ENCODE measurements around the gene CTNND2. TPM values are rescaled to one million over a fixed set of nuclear protein-coding genes. Genes with fewer than 3 reads are reported as not detected.

CTNND2 gene
- total RNA-seq, 1 experiment from 2014 or later = 7.0 TPM

- WGBS (ENCODE audit: extremely low coverage, insufficient read length, low lambda C conversion rate) = no CpG with 5 or more reads among the region's 2 CpGs
- H4K20me1 ChIP-seq (ENCODE audit: control insufficient read depth, insufficient read depth, insufficient read length) = no peaks in the 10 kb centered on the region
- no peak for TF ChIP-seq CTCF (conservative IDR thresholded peaks at IDR 0.05)
Observed at GRCh38 chr5:11056560-11056959, 847.7 kb downstream of the CTNND2 start.

More at GRCh38 chr5:11056560-11056959, 847.7 kb downstream of the CTNND2 start:
- Mint-ChIP-seq H3K27ac (no peak overlapping the region), H3K9me3 (peaks cover 18 to 26% of the 10 kb centered on the region in 2 experiments), H3K4me3 (no peak overlapping the region), H3K36me3 (ENCODE audit: insufficient read depth in 1 of 3, low read depth in 3 of 3) (peaks cover 11 to 24% (median 11%) of the 10 kb centered on the region in 3 experiments), H3K4me1 (0 out of 4 replicates have a peak, but pooled peaks cover 0 to 2% of the 10 kb centered on the region in 2 experiments), H3K27me3 (ENCODE audit: low read depth) (peaks cover 4% of the 10 kb centered on the region)
- H2AFZ ChIP-seq (ENCODE audit: low read length) = no peak overlapping the region
- DNase-seq = no peak
- no peak overlapping the region for H4K8ac ChIP-seq (replicated peaks; ENCODE audit: insufficient read length, low read depth, low read length)
- no peak overlapping the region for H2BK120ac ChIP-seq (ENCODE audit: low read depth, low read length, poor library complexity, severe bottlenecking)
- H2BK15ac ChIP-seq (ENCODE audit: low read depth, low read length) = no peak overlapping the region
- no peak overlapping the region for H3T11ph ChIP-seq (ENCODE audit: low read length)
- no peak overlapping the region for H3K18ac ChIP-seq (ENCODE audit: insufficient read length, low read depth, low read length)
- no peak overlapping the region for H3K14ac ChIP-seq (ENCODE audit: insufficient read depth, low read length)
- H3K27me3 ChIP-seq (ENCODE audit: insufficient read depth, low read length) = no peaks in the 10 kb centered on the region
- H2AK5ac ChIP-seq (ENCODE audit: insufficient read length, low read length) = no peak overlapping the region
- H4K5ac ChIP-seq (ENCODE audit: insufficient read length, low read depth, low read length) = no peak overlapping the region
- H2BK20ac ChIP-seq (ENCODE audit: low read depth, low read length, poor library complexity, severe bottlenecking) = no peak overlapping the region
- no peak overlapping the region for H3K27ac ChIP-seq (ENCODE audit: insufficient read length, low read depth, low read length)
- H3K79me1 ChIP-seq (ENCODE audit: insufficient read depth, low read depth, low read length, poor library complexity, severe bottlenecking) = no peaks in the 10 kb centered on the region
- no peaks in the 10 kb centered on the region for H3K79me2 ChIP-seq (ENCODE audit: insufficient read depth, low read length)
- no peak overlapping the region for H3K23ac ChIP-seq (ENCODE audit: insufficient read length, low read depth, low read length)
- H3K23me2 ChIP-seq (ENCODE audit: insufficient read length, low read depth, low read length, poor library complexity, severe bottlenecking) = no peaks in the 10 kb centered on the region
- no peak overlapping the region for H2BK5ac ChIP-seq (ENCODE audit: insufficient read length, low read length)
- no peak overlapping the region for H3K9ac ChIP-seq (ENCODE audit: extremely low read depth, insufficient read length, low read length)
- no peak overlapping the region for H2BK12ac ChIP-seq (ENCODE audit: insufficient read length, low read depth, low read length)
- no peak overlapping the region for H4K91ac ChIP-seq (ENCODE audit: insufficient read length, low read depth, low read length)
- no peak overlapping the region for H3K4me2 ChIP-seq (ENCODE audit: insufficient read depth, insufficient read length, low read length)
- no peak overlapping the region for H3K56ac ChIP-seq (ENCODE audit: insufficient read length, low read depth, low read length)
- H3K4me1 ChIP-seq (ENCODE audit: insufficient read depth, low read length) = no peaks in the 10 kb centered on the region
- H3K4ac ChIP-seq (ENCODE audit: low read depth, low read length) = no peak overlapping the region
- peaks cover 4% of the 10 kb centered on the region for H3K9me3 ChIP-seq (ENCODE audit: control insufficient read depth, low read depth, low read length)
